Fibroblast of mammary gland (primary cell): ENCODE data around the gene MRPL38.

Experiments used
- DNase-seq: peaks from one replicate; pipeline ENCODE4 v3.0.0-alpha.2; 2010; ENCODE audit warnings: low read depth
- H3K4me3 ChIP-seq: 2 replicates; pipeline ENCODE4 v1.5.1; 2011; ENCODE audit warnings: low read depth, mild to moderate bottlenecking, low read length, moderate library complexity; ENCODE audit not compliant: control insufficient read depth
- TF ChIP-seq, protein P1 (sequence below): conservative IDR thresholded peaks from 2 replicates; pipeline ENCODE4 v1.5.1; 2011; ENCODE audit warnings: low read depth, low read length, inconsistent platforms; ENCODE audit not compliant: control insufficient read depth, insufficient read depth

The MRPL38 gene

GRCh38 chr17:75849279-75849646 is 55.4 kb downstream of the MRPL38 start:
- TF ChIP-seq, protein P1, sequence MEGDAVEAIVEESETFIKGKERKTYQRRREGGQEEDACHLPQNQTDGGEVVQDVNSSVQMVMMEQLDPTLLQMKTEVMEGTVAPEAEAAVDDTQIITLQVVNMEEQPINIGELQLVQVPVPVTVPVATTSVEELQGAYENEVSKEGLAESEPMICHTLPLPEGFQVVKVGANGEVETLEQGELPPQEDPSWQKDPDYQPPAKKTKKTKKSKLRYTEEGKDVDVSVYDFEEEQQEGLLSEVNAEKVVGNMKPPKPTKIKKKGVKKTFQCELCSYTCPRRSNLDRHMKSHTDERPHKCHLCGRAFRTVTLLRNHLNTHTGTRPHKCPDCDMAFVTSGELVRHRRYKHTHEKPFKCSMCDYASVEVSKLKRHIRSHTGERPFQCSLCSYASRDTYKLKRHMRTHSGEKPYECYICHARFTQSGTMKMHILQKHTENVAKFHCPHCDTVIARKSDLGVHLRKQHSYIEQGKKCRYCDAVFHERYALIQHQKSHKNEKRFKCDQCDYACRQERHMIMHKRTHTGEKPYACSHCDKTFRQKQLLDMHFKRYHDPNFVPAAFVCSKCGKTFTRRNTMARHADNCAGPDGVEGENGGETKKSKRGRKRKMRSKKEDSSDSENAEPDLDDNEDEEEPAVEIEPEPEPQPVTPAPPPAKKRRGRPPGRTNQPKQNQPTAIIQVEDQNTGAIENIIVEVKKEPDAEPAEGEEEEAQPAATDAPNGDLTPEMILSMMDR: no peak
- no peak overlapping the region for H3K4me3 ChIP-seq
- no peak for DNase-seq
